ENCODE measurements around the gene PTPRK.
A peak's percentile ranks its signal among the peaks of the same experiment; 100 is the strongest.

The PTPRK gene

DNA sequence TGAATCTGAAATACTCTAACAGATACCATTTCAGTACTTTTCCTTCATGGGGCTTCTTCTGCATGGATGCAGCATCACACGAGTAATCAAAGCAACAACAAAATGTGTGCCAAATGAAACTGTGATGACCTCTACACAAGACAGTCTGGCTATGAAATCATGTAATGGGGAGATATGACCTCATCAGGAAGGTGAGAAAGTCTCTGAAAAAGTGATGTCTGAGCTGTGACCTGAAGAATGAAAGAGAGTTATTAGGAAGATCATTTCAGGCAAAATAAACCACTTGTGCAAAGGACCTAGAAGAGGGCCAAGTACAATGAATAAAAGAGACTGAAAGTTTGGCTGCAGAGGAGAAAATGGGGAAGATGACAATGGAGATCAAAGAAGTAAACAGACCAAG, 182.8 kb downstream of the PTPRK start:
- FAIRE-seq: no peak

DNA sequence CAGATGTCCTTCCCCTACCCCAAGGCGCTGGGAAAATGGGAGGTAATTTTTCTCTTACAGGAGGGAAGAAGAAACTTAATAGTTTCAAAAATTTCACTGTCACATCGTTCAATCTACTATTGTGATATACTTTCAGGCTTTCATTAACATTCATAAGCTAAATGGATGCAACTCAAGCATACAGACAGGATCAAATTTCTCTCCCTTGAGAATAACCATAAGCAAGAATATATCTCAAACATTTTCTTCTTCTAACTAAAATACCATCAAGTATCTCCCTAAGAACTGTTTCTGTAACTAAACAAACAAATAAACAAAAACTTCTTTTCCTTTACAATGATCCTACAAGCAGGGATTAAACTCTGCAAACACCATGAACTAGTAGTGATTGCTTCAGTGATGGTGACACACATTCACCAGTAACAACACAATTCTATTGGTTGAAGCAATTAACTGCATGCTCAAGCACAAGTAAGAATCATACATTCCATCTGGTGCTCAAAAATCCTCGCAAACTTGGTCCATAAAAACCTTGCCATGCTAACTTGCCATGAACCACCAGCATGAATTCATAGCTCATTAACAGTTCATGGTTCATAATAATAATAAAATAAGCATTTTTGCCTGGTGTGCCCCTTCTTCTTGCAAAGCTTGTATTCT, 183.8 kb downstream of the PTPRK start:
- FAIRE-seq: no peak

DNA sequence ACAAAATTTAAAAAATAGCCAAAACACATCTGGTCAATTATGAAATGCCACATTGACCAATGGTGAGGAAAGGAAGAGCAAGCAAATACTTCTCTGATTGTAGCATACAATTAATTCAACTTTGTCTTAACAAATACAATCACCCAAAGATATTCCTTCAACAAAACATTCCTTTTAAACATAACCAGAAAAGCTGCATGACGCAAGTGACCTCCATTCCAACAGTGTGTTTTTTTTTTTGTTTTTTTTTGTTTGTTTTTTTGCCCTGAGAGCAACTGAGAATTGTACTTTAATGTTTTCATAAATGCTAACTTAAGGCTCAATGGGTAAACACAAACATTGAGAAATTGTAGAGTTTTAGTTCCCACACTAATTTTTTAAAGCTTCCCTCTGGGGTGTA, 184.4 kb downstream of the PTPRK start:
- FAIRE-seq: no peak

DNA sequence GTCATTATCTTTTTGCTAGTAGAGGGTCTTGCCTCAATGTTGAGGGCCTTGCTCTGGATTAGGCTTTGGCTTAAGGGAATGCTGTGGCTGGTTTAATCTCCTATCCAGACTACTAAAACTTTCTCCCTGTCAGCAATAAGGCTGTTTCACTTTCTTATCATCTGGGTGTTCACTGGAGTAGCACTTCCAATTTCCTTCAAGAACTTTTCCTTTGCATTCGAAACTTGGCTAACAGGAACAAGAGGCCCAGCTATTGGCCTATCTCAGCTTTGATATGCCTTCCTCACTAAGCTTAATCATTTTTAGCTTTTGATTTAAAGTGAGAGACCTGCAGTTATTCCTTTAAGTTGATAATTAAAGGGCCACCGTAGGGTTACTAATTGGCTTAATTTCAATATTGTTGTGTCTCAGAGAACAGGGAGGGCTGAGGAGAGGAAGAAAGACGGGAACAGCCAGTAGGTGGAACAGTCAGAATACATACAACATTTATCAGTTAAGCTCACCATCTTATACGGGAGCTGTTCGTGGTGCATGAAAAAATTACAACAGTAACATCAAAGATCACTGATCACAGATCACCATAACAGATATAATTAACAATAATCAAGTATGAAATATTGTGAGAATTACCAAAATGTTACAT, 186.7 kb downstream of the PTPRK start:
- no peak for FAIRE-seq

DNA sequence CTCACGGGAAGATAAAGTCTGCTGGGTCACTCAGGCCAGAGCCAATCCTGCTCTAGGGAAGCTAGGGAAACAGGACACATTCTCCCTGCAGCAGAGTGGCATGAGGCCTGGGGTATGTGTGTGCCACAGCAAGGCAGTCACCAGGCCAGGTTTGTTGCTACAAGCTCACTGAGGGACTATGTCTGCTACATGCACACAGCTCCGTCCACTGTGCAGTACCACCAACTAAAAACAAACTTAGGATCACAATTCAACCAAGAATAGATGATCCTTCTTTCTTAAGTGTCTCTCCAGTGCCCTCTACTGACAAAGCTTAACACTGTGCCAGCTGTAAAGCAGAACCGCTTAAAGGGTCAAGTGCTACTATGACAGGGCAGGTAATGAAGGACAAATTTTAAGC, 192.5 kb downstream of the PTPRK start:
- no peak for FAIRE-seq

DNA sequence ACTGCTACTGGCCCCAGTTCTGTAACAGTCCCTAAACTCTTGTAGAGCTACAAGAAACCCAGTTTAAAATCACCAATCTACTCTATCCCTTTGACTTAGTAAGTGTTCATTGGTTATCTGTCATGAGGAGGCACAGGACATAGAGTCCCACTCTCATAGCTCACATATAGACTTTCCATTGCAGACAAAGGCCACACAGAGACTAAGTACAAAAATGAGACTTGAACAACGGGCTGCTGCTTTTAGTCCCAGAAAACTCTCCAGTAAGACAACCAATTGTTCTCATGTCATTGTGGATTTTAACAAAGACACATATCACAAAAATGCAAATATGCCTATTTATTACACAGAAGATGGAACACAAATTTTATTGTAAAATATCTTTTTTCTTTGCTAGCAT, 197.4 kb downstream of the PTPRK start:
- no peak for FAIRE-seq

DNA sequence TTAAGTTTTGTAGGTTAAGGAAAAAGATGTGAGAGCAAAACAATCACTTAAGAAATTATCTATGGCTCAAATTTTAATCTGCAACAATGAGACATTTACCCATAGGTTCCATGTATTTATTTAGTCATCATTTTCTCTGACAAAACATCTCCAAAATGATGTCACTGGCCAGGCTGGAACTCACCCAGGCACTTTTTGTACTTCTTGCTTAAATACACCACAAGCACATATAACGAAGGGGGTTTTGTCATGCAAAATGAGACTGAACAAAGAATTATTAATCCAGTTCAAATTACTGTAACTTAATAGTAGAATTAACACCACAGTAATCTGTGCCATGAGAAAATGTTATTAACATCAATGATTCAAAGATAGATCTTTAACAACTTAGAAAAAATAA, 200.5 kb downstream of the PTPRK start:
- FAIRE-seq: no peak

DNA sequence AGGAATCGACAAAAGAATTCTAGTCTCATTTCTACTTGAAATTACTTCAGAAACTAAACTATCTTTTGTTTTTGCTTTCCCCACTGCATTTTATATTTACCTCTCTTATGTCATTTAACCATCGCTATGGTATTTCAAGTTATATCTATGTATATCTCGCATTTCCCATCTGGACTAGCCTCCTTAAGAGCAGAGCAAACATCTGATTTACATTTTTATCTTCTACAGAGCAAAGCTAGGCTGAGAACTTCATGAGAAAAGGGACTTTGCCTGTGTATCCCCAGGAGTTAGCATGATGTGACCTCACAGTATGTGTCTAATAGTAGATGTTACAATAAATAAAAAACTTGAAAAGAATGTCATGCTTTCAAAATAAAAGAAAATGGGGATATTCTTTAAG, 201.2 kb downstream of the PTPRK start:
- FAIRE-seq: no peak

DNA sequence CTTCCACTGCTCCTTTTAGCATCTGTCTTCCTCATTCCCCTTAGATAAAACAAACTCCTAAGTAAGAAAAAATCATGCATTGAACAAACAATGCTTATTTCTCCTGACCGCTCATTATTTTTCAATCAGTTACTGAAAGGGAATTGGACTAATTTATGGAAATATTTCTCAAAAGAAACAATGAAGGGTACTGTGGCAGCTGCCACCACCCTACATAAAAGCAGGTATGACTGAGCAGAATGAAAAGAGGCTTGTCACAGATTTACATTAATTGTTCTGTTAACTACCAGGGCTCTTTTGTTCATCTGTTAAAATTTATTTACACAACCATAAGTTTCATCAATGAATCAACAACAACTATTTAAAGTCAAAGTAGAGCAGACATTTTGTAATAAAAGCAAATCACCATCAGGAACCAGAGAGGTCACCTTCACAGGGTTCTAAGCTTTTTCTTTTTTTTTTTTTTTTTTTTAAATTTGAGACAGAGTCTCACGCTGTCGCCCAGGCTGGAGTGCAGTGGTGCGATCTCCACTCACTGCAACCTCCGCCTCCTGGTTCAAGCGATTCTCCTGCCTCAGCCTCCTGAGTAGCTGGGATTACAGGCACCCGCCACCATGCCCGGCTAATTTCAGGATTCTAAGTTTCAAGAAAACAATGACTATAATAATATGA, 204.0 kb downstream of the PTPRK start:
- FAIRE-seq: no peak

DNA sequence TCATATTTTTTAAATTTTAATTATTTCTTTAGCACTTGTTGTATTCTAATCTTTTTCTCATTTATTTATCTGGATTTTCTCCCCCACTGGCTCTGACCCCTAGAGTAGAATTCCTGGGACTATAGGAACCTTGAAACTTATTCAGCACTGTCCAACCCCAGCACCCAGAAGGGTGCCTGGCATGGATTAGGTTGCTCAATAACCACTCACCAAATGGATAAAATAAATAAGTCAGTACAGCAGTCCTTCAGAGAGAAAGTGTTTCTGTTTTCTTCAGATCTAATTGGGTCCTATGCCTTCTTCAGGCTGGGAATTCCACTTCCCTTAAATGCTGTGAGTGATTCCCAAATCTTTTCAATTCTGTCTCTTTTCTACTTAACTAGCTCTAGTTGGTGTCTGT, 206.2 kb downstream of the PTPRK start:
- no peak for FAIRE-seq

DNA sequence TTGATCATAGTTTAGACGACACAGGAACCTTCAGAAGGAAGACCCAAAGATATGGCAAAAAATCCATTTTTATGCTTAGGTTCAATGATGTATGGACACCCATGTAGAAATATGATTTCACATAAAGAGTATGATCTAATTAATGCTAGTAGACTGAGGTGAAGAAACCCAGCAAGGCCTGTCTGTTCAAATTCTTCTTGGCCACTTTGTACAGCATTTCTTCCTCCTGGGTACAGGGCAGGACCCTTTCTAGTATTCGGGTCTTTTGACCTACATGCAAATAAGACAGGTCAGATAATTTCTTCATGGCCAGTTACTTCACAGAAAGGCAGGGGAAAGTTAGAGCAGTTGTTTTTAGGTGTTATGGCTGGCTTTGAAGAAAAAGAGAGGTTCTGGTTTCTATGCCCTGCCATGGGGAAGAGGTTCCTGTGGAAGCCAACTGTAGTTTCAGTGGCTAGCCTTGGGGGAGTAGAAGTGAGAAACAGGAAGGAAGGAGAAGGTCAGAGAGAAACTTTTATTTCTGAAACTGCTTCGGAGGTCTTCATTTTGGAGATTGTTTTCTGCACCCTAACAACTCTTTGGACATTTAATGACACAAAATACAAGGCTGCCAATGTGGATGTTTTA, 208.3 kb downstream of the PTPRK start:
- FAIRE-seq: no peak

DNA sequence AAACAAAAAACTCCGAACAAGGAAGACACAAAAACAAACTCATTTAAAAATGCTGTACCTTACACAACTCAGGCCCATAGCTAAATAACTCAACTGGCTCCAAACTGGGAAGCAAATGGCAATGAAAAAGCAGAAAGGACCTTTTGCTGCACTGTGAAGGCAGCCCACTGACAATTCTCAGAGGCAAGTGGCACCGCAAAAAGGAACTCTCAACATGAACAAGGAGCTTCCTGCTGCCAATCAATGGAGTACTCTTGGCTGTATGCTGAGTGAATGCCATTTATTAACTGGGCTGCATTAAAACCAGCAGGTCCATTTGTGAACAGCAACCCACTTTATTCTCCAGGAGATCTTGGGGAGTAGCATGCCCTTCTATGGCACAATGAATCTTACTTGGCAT, 209.9 kb downstream of the PTPRK start:
- no peak for FAIRE-seq

DNA sequence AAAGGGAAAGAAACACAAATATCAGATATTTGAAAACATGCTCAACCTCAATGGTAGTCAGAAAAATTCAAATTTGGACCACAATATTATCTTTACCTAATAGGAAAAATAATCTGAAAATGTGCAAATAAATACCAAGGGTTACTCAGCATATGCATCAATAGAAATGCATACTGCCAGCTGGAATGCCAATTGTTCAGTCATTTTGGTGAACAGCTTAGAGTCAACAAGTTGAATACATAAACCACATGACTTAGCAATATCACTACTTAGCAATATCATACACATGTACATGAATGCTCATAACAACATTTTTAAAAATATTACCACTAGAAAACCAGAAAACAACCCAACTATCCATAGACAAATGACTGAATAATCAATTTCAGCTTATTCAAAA, 212.7 kb downstream of the PTPRK start:
- FAIRE-seq: peak; percentile 61

DNA sequence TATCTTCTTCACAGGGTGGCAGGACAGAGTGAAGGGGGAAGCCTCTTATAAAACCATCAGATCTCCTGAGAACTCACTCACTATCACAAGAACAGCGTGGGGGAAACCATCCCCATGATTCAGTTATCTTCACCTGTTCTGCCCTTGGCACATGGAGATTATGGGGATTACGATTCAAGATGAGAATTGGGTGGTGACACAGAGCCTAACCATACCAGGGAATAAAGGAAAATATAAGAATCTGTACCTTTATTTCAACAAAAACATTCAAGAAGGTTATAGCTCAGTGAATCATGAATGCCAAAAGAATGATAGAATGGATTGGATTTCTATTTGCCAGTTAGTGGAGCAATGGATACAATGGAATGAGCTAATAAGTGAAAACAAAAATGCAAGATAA, 214.4 kb downstream of the PTPRK start:
- FAIRE-seq: no peak

DNA sequence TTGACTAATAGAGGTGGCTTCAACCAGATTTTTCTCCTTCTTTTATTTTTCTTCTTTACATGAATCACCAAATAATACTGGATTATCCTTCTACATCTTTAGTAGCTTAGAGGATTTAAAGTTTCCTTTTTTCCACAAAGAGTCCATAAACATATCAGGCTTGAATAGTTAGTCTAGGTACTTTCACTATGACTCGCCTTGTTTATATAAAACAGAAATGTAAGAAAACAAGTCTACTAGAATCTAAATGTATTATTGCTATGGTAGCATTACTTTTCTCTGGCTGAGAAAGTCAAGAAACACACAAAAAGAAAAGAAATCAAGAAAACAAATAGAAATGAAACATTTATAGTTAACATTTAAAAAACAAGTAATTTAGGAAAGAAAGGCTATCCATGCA, 215.2 kb downstream of the PTPRK start:
- FAIRE-seq: no peak

DNA sequence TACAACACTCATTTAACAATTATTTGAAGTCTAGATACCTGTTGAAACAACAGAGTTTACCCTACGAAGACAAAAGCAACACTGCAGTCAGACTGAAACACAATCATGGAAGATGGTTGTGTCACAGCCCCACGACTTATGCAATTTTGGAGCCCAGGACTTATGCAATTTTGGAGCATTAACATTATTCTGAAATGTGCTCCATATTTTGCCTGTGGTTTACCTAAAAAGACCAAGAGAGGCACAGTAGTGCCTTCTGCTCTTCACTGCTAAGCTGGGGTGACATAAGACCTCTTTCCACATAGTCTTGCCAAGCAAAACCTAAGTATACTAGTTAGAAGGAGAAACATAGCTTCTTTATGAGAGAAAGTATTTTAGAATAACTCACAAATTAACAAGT, 216.5 kb downstream of the PTPRK start:
- no peak for FAIRE-seq

DNA sequence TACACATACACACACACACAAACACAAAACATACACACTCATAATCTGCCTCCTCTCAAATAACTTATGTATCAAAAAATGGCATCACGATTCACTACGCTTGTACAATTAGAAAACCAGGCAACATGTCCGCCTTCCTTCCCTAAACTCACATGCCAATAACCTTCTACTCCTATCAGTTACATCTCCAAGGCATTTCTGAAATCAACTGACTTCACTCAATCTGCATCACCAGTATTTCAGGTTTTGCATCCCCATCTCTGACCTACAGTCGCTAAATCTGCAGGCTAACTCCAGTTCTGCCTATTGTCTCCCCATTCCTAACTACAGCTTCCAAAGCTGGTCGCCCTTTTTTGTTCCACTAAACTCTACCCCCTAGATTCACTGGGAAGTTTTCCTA, 217.5 kb downstream of the PTPRK start:
- FAIRE-seq: no peak

DNA sequence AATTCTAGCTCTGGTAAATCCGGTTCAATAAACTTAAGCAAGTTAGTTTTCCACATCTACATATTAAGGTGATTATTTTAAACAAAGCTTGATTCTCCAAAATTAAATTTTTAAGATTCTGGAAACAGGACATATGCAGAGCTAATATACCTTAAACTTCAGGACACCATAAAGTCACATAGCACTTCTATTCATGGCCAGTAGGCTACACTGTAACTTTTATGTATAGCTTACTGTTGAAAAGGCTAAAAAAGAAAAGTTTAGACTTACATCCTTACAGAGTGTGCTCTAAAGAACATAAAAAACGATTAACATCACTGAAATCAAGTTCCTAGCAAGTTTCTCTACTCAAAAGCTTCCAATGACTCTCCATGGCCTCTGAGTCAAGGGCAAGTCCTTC, 224.7 kb downstream of the PTPRK start:
- no peak for FAIRE-seq

DNA sequence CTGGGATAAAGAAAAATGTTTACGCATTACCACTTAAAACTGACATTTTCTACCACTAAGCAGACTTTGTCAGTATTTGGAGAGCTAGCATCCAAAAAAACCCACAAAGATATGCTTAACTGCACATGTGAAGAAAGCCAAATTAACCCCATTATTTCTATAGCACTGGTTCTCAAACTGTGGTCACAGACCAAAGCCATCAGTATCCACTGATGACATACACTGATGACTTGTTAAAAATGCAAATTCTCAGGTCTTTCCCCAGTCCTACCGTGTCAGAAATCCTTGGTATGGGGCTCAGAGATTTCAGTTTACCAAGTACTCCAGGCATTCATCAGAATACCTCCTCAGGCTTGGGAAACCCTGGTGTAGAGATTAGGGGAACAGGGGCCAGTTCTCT, 230.2 kb downstream of the PTPRK start:
- FAIRE-seq: no peak

DNA sequence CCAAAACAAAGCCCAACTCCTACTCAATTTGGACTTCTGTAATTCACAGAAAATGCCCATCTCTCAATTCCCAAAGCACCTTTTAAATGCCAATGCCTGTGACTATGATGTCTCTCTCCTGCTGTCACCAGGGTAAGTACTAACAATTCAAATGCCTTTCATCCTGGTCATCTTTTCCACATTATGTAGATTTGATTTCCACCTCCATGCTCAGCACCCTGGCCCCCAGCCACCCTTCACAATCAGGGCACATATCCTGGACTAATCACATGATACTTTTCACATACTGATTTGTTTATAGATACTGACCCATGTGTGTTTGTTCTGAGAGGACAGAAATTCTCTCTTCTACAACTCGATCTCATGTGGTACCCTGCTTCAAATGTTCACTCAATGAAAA, 236.3 kb downstream of the PTPRK start:
- no peak for FAIRE-seq

DNA sequence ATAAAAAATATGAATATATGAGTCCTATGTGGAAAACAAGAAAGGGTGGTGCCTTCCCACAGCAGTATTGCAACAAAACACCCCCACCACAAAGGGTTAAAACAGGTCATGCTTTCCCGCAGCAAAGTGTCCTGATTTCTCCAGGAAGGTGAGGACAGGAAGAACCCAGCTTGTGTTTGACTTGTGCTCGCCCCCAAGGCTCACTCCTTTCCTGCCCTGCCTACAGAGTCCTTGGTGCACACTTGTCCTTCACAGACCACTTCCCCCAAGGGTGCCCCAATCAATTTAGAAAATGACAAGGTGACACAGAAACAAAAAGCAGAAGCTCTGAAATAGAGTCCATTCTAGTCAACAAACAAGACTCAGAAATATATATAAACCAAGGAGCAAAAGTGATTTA, 237.4 kb downstream of the PTPRK start:
- no peak for FAIRE-seq

DNA sequence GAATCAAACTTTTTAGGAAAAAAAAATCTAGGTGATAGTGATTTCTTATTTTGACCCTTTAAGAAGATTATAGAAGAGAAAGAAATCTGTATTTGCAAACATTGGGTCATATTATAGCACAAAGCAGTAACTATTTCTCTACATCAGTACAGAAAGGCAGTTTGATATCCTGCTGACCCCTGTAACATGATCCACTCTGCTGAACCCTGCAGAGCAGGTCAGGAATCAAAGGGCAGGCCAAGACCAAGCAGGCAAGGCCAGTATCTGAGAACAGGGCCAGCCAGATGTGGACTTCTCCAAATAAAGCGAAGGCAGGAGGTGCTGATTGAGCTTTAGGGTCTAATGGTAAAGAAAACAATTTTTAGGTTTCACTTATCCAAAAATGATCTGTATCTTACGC, 239.4 kb downstream of the PTPRK start:
- no peak for FAIRE-seq

DNA sequence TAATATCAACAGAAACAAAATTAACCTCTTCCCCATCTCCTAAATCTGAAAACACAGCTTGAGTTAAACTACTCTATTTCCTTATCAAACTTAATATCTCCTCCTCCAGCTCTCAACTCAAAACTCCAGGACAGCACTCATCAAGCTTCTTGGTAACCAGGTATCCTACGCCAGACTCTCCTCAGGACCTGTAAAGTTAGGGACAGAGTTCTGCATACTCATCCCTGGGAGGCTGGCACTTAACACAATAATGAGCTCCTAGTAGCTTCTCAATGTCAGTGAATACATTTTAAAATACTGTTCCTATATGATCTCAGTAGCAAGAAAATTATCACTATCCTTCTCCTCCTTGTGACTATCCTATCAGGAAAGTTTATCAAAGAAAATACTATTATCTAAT, 240.3 kb downstream of the PTPRK start:
- no peak for FAIRE-seq

DNA sequence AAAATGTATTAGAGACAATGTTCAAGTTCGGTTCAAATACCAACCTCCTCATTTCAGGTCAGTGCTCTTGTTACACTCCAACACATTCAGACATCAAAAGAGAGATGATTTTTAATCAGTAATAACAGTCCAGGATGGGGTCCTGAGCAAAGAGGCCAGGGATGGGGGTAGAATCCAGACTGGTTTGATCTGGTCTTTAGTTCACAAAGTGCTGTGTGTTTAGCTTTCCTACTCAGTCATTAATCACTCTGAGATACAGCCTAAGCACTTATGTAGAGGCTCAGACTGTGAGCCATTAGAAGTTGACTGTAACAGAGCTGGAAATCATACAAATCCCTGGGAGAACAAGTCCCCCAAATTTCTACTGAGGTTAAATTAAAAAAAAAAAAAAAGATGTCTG, 241.6 kb downstream of the PTPRK start:
- no peak for FAIRE-seq

Data from islet of Langerhans (tissue), 1 donor.